GM18508 (cell line): ENCODE measurements around the gene CFAP47.
"Not testable (repeated sequence)": the region's sequence is repeated elsewhere in the genome, so short reads cannot be mapped to it uniquely, and the experiment has no call there.

ENCODE experiments used
- ATAC-seq: cut with Tn5 transposase; IDR thresholded peaks from one replicate; pipeline ENCODE4 v1.9.1; 2021; ENCODE audit warnings: moderate number of reproducible peaks; ENCODE audit not compliant: insufficient read depth, unreplicated experiment

CFAP47 gene

DNA sequence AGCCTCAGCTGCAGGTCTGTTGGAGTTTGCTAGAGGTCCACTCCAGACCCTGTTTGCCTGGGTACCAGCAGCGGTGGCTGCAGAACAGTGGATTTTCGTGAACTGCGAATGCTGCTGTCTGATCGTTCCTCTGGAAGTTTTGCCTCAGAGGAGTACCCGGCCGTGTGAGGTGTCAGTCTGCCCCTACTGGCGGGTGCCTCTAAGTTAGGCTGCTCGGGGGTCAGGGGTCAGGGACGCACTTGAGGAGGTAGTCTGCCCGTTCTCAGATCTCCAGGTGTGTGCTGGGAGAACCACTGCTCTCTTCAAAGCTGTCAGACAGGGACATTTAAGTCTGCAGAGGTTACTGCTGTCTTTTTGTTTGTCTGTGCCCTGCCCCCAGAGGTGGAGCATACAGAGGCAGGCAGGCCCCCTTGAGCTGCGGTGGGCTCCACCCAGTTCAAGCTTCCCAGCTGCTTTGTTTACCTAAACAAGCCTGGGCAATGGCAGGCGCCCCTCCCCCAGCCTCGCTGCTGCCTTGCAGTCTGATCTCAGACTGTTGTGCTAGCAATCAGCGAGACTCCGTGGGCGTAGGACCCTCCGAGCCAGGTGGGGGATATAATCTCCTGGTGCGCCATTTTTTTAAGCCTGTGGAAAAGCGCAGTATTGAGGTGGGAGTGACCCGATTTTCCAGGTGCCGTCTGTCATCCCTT, 315.4 kb downstream of the CFAP47 start:
- not testable (repeated sequence) for ATAC-seq

DNA sequence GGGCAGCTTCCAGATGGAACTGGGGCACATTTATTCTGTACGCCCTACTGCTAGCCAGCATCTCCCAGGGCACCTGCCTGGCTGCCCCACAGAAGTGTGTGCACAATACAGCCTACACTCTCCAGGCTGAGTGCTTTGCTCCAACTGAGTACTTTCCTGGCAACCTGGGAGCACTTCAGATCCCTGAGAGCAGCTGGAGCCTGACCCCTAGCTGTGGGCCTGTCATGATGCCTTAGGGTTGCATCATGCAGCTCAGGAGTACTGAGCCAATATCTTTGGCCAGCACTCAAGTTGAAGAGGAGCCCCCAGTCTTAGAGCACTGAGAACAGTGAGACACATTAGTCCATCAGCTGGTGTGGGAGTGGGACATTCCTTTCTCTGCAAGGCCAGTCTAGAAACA, 321.9 kb downstream of the CFAP47 start:
- no peak for ATAC-seq

DNA sequence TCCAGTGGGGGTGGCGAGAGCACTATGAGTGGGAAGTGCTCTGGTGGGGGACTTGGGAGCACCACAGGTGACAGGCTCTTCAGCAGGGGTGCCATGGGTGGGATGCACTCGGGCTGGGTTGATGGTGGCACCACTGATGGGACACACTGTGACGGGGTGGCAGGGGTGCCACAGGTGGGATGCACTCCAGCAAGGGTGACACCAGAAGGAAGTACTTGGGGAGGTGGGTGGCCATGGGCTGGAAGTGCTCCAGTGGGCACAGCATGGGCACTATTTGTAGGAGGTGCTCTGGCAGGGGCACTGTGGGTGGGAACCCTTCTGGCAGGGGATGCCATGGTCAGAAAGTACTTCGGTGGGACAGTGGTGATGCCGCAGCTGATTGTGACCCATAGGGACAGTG, 346.6 kb downstream of the CFAP47 start:
- no peak for ATAC-seq

DNA sequence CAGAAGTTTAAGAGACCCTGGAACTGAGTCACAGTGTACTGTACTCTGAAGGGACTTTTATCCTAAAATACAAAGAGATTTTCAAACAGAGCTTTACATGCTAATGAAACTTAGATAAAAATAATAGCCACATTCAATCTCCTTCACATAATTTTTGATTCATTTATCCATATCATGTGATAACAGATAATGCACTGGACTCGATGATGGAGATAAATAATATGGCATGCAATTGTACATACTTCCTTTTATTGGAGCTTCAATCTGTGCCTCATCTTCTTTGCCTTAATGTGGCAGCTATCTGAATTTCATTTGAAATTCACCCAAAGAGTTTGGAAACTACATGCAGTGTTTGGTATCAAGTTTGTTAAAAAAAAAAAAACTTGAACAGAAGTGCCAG, 390.6 kb downstream of the CFAP47 start:
- no peak for ATAC-seq

DNA sequence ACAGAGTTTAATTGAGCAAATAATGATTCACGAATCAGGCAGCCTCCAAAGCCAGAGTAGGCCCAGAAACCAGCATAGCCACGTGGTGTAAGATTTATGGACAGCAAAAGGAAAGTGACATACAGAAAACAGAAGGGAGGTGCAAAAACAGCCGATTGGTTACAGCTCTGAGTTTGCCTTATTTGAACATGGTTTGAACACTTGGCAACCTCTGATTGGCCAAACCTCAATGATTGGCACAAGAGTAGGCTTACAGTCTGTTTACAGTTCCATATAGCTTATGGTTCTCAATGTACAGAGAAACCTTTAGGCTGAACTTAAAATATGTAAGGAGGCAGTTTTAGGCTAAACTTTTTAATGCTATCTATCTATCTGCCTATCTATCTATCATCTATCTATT, 394.8 kb downstream of the CFAP47 start:
- no peak for ATAC-seq

DNA sequence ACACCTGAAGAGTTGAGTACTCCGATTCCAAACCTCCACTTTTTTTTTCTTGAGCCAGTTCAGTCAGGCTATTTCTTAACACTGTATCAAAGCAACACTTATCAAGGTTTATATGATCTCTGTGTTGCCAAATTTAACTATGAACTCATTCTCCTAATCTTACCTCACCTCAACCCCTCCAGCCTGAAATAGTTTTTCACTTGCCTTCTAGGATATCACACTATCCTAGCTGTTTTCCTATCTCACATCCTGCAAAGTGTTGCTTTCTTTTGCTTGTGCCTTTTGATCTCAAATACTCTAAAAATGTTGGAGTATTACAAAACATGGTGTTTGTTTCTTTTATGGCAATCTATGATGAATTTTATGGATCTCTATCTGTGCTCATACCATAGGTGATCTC, 415.0 kb downstream of the CFAP47 start:
- ATAC-seq = no peak

DNA sequence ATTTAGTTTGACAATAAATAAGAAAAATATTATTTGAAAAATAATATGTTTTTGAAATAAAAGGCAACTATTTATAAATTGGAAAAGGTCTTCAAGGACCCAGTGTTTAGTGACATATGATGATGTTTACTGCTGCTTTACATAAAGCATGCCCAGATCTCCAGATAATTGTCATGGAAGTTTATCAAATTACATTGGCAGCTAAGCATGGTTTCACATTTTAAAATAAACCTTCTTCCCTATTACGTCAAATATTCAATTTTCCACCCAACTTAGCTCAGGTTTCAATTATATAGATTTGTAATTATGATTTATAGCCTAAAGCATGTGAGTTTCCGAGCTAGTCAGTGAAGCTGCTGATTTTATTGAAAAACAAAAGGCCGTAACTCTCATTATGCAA, 417.2 kb downstream of the CFAP47 start:
- ATAC-seq = no peak

DNA sequence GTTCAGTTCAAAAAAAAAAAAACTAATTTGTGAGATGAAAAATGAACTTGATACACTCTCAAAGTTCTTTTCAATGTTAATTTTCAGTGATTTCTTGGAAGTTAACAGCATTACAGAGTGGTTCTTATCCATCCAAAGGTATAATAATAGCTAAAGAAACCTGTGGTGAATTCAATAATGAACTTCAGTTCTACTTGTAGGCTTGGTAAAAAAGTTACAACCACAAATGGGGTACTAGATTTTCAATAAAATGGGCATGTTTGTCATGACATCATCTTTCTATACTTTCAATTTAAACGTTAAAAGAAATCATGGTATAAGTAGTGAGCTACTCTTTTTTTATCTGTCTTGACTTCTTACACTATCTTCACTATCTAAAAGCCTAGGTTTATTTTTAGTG, 424.8 kb downstream of the CFAP47 start:
- no peak for ATAC-seq

DNA sequence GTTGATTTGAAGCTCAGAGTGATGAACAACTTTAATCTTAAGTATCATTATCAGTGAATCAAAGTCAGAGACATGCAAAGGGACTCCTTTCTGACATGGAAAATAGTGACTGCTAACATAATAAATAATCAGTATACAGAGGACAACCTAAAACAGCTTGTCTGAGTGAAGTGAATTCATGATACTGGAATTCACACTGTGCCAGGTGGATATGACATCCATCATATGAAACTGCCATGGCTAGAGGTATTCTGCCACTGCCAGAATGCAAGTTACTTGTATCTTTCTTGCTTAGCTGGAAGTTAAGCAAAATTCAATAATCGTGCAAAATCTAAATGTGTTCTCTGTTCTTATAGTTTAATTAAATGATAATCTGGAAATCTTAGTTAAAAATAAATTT, 429.0 kb downstream of the CFAP47 start:
- ATAC-seq = no peak

DNA sequence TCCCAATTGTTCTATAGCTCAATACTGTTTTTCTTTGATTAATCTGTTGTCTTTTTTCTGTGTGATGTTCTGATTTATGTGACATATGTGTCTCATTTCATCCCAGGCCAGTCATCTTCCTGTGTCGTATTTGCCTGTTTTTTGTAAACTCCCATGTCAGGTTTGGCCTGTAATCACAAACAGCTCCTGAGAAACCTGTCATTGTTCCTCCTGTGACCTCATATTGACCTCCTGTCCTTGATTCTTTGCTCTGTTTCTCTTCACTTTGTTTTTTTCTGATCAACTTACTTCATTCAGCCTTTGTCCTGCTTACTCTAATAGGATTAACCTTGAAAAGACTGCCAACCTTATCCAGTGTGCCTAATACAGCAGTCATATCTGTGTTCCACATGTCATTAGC, 438.3 kb downstream of the CFAP47 start:
- ATAC-seq = no peak

DNA sequence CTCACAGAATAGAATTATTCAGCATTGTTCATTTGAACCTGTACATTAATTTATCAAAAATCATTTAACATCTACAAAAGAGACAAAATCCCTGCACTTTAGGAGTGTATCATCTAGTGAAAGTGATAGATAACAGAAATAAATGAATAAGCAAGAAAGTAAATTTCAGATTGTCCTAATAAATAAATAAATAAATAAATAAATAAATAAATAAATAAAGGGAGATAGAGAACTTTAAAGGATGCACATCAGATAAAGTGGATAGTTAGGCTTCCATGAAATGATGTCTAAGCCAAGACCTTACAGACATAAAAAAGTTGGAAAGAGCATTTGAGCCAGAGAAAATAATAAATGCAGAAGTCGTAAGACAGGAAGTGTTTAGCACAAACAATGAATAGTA, 444.7 kb downstream of the CFAP47 start:
- no peak for ATAC-seq

DNA sequence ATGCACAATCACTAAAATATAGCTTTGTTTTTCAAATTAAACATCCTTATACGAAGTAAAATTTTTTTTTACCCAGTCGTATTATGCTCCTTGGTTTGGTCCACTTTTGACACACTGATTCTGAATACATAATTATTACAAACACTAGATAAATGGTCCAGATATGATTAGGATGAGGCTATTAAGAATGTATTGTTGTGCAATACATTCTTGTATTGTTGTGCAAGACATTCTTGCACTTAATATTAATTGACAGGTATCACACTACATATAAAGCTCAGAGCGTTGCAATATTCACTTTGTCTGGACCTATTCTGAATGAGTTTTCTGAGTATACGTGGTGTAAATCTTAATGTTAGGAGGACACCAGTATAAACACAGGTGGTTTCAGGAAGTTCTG, 464.0 kb downstream of the CFAP47 start:
- no peak for ATAC-seq

DNA sequence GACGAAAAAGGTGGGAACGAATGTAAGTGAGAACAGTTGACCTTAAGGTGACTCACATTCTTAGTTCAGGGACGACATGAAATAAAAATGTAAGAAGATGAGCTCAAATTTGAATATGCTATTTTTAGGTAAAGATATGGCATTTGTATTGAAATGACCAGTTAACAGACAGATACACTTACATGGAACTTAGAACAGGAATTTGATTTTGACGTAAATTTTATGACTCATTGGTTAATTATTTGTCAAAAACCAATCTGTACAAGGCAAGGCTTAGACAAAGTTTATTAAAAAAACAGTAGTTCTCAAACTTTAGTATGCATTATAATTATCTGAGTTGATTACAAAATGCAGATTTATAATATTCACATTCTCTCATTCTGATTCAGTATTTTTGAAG, 469.4 kb downstream of the CFAP47 start:
- no peak for ATAC-seq

DNA sequence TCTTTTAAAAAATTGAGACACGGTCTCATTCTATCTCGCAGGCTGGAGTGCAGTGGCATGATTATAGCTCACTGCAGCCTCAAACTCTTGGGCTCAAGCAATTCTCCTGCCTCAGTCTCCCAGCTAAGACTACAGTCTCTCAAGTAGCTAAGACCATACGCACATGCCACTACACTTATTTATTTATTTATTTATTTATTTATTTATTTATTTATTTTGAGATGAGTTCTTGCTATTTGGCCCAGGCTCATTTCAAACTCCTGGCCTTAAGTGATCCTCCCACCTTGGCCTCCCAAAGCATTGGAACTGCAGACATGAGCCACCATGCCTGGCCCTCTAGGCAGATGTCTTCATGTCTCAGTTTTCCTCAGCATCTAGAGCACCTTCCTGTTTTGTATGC, 482.2 kb downstream of the CFAP47 start:
- no peak for ATAC-seq

DNA sequence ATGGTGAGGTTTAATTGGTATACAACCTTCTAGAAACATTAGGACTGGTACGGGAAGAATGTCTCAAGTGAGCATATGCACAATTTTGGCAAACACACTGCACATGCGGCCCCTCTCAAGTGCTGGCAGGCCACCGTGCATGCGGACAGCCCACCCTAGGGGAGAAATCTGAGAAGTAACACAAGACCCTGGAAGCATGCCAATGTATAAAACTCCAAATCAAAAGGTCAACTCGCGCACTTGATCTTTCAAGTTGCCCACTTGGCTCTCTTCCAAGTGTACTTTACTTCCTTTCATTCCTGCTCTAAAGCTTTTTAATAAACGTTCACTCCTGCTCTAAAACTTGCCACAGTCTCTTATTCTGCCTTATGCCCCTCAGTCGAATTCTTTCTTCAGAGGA, 488.3 kb downstream of the CFAP47 start:
- no peak for ATAC-seq

DNA sequence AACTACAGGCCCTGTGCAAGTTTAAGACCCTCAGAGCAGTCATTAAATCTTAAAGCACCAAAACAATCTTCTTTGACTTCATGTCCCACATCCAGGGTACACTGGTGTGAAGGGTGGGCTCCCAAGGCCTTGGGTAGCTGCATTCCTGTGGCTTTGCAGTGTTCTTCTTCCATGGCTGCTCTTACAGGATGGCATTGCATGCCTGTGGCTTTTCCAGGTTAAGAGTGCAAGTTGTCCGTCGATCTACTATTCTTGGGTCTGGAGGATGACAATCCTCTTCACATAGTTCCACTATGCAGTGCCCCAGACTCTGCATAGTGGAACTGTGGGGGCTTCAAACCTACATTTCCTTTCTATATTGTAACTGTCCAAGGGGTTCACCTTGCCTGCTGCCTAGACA, 494.5 kb downstream of the CFAP47 start:
- ATAC-seq = no peak

DNA sequence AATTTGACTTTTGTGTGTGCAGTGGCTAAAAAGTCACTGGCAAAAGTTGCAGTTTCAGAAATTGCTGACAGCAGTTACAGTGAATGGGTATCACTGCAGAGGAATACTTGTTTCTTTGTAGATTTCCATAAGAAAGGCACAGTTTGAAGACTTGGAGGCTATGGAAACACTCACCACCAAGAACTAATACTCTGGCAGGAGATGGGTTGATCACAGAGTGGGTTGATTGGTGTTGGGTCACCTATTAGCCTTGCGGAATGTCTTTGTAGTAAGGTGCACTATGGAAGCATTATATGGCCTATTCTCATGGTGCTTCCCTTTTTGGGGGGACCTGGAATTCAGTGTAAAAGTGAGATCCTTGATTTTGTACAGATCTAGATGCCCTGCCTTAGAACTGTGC, 502.8 kb downstream of the CFAP47 start:
- no peak for ATAC-seq

DNA sequence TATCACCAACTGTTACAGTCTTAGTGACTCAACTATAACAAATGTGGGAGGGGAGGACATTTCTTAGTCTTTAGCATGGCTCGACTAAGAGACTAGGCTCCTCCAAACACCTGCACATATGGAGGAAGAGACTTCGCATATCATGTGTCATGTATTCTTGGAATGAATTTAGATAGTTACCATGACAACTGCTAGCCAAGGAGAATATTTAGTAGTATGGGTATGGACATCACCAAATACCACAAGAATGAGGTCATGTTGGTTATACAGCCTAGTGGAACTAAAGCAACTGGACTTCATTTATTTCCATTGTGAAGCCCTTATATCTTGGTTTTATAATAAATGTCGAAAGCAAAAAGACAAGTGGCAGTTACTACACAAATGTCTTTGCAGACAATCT, 512.3 kb downstream of the CFAP47 start:
- no peak for ATAC-seq

DNA sequence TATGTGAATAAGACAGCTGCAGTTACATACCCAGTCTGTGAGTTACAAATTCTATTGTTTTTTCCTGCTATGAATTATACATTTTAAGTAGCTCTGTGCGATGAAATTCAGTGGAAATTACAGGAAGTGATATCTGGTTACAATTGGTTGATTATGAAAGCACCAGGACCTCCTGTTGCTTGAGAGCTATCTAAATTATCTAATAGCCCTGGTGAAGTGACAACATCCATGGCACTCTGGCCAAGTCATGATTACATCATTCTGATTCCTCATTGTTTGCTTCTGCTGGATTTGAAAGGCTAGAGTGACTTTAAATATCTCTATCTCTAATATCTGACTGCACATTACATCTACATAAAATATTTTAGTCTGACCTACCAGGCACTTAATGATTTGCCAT, 515.0 kb downstream of the CFAP47 start:
- no peak for ATAC-seq
